Mesenchymal stem cell (in vitro differentiated cells and primary cell): Measurements from ENCODE around the gene SRMS.

Experiments
- DNase-seq: peaks from one replicate; pipeline ENCODE4 v3.0.0-alpha.2; 2013
- H2AFZ ChIP-seq: one replicate; pipeline ENCODE4 v1.6.1; 2013; ENCODE audit warnings: low read depth, mild to moderate bottlenecking, control low read depth, inconsistent platforms, low read length, moderate library complexity
- H2AK5ac ChIP-seq: 2 replicates; pipeline ENCODE4 v1.6.1; 2013; ENCODE audit warnings: low read length, moderate library complexity, mild to moderate bottlenecking, inconsistent platforms; ENCODE audit not compliant: severe bottlenecking
- H2BK120ac ChIP-seq: one replicate; pipeline ENCODE4 v1.6.1; 2013; ENCODE audit warnings: low read depth, mild to moderate bottlenecking, inconsistent platforms, low read length, moderate library complexity
- H2BK12ac ChIP-seq, 2 experiments: one replicate each; pipeline ENCODE4 v1.6.1; 2013; ENCODE audit warnings: inconsistent platforms in 2 of 2, low read length in 2 of 2, mild to moderate bottlenecking in 2 of 2, moderate library complexity in 2 of 2, control low read depth in 1 of 2
- H2BK15ac ChIP-seq: one replicate; pipeline ENCODE4 v1.6.1; 2013; ENCODE audit warnings: mild to moderate bottlenecking, low read depth, inconsistent platforms; ENCODE audit not compliant: poor library complexity, severe bottlenecking
- H2BK5ac ChIP-seq: 2 replicates; pipeline ENCODE4 v1.6.1; 2013; ENCODE audit warnings: low read depth, mild to moderate bottlenecking, low read length, control low read depth, inconsistent platforms; ENCODE audit not compliant: poor library complexity, severe bottlenecking
- H3K14ac ChIP-seq, 2 experiments: one replicate each; pipeline ENCODE4 v1.6.1; 2013; ENCODE audit warnings: inconsistent platforms in 2 of 2, low read length in 2 of 2, control low read depth in 1 of 2, mild to moderate bottlenecking in 1 of 2, moderate library complexity in 1 of 2
- H3K18ac ChIP-seq, 2 experiments: one replicate each; pipeline ENCODE4 v1.6.1; 2013; ENCODE audit warnings: inconsistent platforms in 2 of 2, low read length in 2 of 2, control low read depth in 1 of 2, low read depth in 1 of 2, mild to moderate bottlenecking in 1 of 2
- H3K23ac ChIP-seq, 2 experiments: one replicate each; pipeline ENCODE4 v1.6.1; 2013; ENCODE audit warnings: inconsistent platforms in 2 of 2, low read length in 2 of 2, mild to moderate bottlenecking in 2 of 2, moderate library complexity in 2 of 2, control low read depth in 1 of 2
- H3K27ac ChIP-seq: 2 replicates; pipeline ENCODE4 v1.5.1; 2013; ENCODE audit warnings: mild to moderate bottlenecking, moderate library complexity, low read length, control low read depth, inconsistent platforms; ENCODE audit not compliant: poor library complexity, severe bottlenecking
- H3K27me3 ChIP-seq, 2 experiments: 2 replicates each; pipeline versions ENCODE4 v1.6.1 to v1.7.0; 2013; ENCODE audit warnings: low read length in 2 of 2, mild to moderate bottlenecking in 2 of 2, moderate library complexity in 2 of 2, control low read depth in 1 of 2, inconsistent platforms in 1 of 2; ENCODE audit not compliant: control insufficient read depth in 1 of 2, insufficient read depth in 1 of 2
- H3K36me3 ChIP-seq, 2 experiments: 2 replicates each; pipeline versions ENCODE4 v1.6.1 to v1.7.0; 2013; ENCODE audit warnings: low read length in 2 of 2, control low read depth in 1 of 2, inconsistent platforms in 1 of 2, low read depth in 1 of 2, mild to moderate bottlenecking in 1 of 2; ENCODE audit not compliant: insufficient read depth in 2 of 2, control insufficient read depth in 1 of 2
- H3K4ac ChIP-seq, 2 experiments: one replicate each; pipeline ENCODE4 v1.6.1; 2013; ENCODE audit warnings: inconsistent platforms in 2 of 2, low read length in 2 of 2, mild to moderate bottlenecking in 2 of 2, moderate library complexity in 2 of 2, control low read depth in 1 of 2, low read depth in 1 of 2
- H3K4me1 ChIP-seq: 2 replicates; pipeline ENCODE4 v1.6.1; 2013; ENCODE audit warnings: low read depth, low read length, control low read depth; ENCODE audit not compliant: control insufficient read depth, insufficient read depth
- H3K4me2 ChIP-seq: 2 replicates; pipeline ENCODE4 v1.6.1; 2013; ENCODE audit warnings: low read length, mild to moderate bottlenecking, inconsistent platforms; ENCODE audit not compliant: poor library complexity, severe bottlenecking
- H3K4me3 ChIP-seq, 2 experiments: 2 replicates each; pipeline versions ENCODE4 v1.5.1 to v1.7.0; 2013; ENCODE audit warnings: low read length in 2 of 2, mild to moderate bottlenecking in 2 of 2, control low read depth in 1 of 2, low read depth in 1 of 2; ENCODE audit not compliant: insufficient read depth in 1 of 2
- H3K79me1 ChIP-seq: replicated peaks from 2 replicates; pipeline ENCODE4 v1.6.1; 2013; ENCODE audit warnings: mild to moderate bottlenecking, control low read depth, low read length, inconsistent platforms; ENCODE audit not compliant: poor library complexity, severe bottlenecking
- H3K9ac ChIP-seq: 2 replicates; pipeline ENCODE4 v1.7.0; 2013; ENCODE audit warnings: mild to moderate bottlenecking, low read length, moderate library complexity
- H3K9me3 ChIP-seq: 2 replicates; pipeline ENCODE4 v1.7.0; 2013; ENCODE audit warnings: mild to moderate bottlenecking, low read length; ENCODE audit not compliant: control insufficient read depth
- H4K8ac ChIP-seq: one replicate; pipeline ENCODE4 v1.6.1; 2013; ENCODE audit warnings: inconsistent platforms, mild to moderate bottlenecking, low read length, moderate library complexity
- H4K91ac ChIP-seq: one replicate; pipeline ENCODE4 v1.6.1; 2013; ENCODE audit warnings: mild to moderate bottlenecking, low read length, inconsistent platforms
- WGBS: methylation state at CpG from one replicate; pipeline ENCODE4 v1.1.7; 2013; ENCODE audit warnings: mixed read lengths; 5-methylcytosine and 5-hydroxymethylcytosine counted together

Gene SRMS

DNA sequence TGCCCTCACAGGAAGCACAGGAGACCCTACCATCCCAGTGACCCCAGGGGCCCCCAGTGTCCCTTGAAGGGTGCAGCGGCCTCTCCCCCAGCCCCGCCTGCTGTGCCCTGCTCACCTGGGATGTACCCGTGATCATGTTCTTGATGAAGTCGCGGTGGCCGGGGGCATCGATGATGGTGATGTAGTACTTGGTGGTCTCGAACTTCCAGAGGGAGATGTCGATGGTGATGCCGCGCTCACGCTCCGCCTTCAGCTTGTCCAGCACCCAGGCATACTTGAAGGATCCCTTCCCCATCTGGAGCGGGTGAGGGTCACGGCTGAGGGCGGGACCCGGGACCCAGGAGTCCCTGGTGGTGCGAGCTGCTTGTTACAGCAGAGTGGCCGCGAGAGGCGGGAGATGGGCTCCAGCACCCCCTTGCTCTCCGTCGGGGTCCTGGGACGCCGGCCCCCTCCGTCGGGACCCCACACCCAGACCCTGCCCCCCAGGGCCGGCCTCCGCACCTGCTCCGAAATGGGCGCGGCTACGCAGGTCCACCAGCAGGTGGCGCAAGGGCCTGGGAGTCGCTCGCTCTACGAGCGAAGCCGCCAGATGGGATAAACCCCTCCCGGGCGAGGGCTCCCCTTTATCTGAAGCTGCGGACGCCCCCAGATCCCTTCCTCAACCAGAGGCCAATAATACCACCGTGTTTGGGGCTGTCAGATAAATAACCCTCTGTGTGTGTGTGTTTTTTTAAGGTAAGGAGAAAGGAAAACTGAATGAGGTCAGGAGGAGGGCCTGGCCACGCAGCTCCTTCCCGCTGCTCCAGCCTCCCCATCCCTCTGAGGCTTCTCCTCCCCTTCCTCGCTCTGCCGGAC lies 51.6 kb downstream of the SRMS start:
- Histone ChIP-seq H3K27ac (no peak overlapping the region), H2BK120ac (no peak overlapping the region), H3K9me3 (peaks cover 6% of the 10 kb centered on the region), H2AK5ac (no peak overlapping the region), H3K23ac (peak overlapping the region in 1 of 2 experiments; percentile 86), H3K9ac (no peak overlapping the region), H3K4me3 (peak overlapping the region in 1 of 2 experiments; percentile 70), H3K4me1 (peaks cover 22% of the 10 kb centered on the region), H3K18ac (no peak overlapping the region), H3K79me1 (no peaks in the 10 kb centered on the region), H2BK5ac (no peak overlapping the region), H3K4ac (no peak overlapping the region), H2BK12ac (no peak overlapping the region), H3K14ac (peak overlapping the region in 1 of 2 experiments; percentile 63), H2AFZ (peak overlapping the region; percentile 29), H4K8ac (no peak overlapping the region), H4K91ac (no peak overlapping the region), H2BK15ac (no peak overlapping the region), H3K36me3 (peaks cover 0 to 4% of the 10 kb centered on the region in 2 experiments), H3K27me3 (peaks cover 31 to 66% of the 10 kb centered on the region in 2 experiments), H3K4me2 (peak overlapping the region; percentile 68)
- WGBS, result 32% methylated on average over 41 of the region's 48 CpGs
- DNase-seq, result peak; percentile 59

DNA sequence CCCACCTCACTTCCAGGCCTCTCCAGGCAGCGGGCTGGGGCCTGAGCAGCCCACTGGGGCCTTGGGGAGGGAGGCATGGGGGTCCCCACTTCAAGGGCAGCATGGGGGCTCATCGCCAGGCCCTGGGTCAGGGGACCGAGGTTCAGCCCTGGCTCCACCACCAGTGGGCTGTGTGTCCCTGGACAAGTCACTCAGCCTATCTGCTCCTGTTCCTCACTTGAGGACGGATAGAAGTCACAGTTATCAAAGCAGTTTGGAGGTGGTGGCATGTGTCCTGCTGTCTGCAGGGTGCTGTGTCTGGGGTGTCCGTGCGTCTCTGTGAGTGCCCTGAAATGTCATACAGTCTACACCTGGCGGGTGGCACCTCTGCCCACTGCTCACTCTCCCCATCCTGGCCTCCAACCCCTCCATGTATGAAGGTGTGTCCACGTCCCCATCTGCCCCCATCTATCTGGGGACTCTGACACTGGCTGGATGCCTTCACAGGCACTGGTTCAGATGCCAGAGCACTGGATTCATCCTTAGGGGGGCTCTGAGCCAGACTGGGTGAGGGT lies 52.3 kb downstream of the SRMS start:
- H3K4me2 ChIP-seq, result no peak overlapping the region
- H3K18ac ChIP-seq, result no peak overlapping the region
- no peak overlapping the region for H2BK120ac ChIP-seq
- H4K91ac ChIP-seq, result no peak overlapping the region
- 84% methylated on average over 8 of the region's 8 CpGs for WGBS
- no peak overlapping the region for H3K23ac ChIP-seq
- no peak overlapping the region for H4K8ac ChIP-seq
- peaks cover 22% of the 10 kb centered on the region for H3K4me1 ChIP-seq
- peaks cover 26 to 63% of the 10 kb centered on the region in 2 experiments for H3K27me3 ChIP-seq
- H3K9ac ChIP-seq, result no peak overlapping the region
- H3K79me1 ChIP-seq, result no peaks in the 10 kb centered on the region
- H3K4me3 ChIP-seq, result no peak overlapping the region
- no peak for DNase-seq
- no peak overlapping the region for H3K4ac ChIP-seq
- peaks cover 0 to 4% of the 10 kb centered on the region in 2 experiments for H3K36me3 ChIP-seq
- H2AFZ ChIP-seq, result no peak overlapping the region
- peaks cover 6% of the 10 kb centered on the region for H3K9me3 ChIP-seq
- H2BK12ac ChIP-seq, result no peak overlapping the region
- H3K27ac ChIP-seq, result no peak overlapping the region
- no peak overlapping the region for H2AK5ac ChIP-seq
- no peak overlapping the region for H3K14ac ChIP-seq
- H2BK5ac ChIP-seq, result no peak overlapping the region
- H2BK15ac ChIP-seq, result no peak overlapping the region

DNA sequence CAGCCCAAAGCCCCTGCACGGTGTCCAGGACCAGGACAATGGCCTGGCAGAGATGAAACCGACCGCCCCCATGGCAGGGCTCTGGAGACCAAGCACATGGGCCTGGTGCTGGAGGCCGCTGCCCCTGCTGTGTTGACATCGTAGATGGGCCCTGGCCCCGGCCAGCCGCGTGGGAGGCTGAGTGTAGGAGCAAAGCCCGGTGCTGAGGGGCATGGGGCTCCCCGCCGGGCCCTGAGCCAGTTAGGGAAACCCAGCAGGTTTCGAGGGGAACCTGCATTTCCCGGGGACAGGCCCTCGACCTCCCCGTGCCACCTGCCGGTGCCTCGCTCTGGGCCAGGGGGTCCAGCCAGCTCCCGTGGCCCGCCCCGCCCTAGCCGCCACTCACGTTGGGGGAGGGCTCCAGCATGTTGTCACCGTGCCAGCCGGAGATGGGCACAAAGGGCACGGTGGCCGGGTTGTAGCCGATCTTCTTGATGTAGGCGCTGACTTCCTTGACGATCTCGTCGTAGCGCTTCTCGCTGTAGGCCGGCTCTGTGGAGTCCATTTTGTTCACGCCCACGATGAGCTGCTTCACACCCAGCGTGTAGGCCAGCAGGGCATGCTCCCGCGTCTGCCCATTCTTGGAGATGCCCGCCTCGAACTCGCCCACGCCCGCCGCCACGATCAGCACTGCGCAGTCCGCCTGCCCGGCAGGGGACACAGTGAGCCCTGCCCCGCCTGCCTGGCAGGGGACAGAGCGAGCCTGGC lies 53.0 kb downstream of the SRMS start:
- H2AFZ ChIP-seq, result no peak overlapping the region
- peaks cover 0 to 4% of the 10 kb centered on the region in 2 experiments for H3K36me3 ChIP-seq
- H2BK15ac ChIP-seq, result no peak overlapping the region
- no peak overlapping the region for H3K4me3 ChIP-seq
- no peak overlapping the region for H3K4ac ChIP-seq
- H3K4me2 ChIP-seq, result no peak overlapping the region
- H3K14ac ChIP-seq, result no peak overlapping the region
- no peak overlapping the region for H2BK5ac ChIP-seq
- H3K23ac ChIP-seq, result no peak overlapping the region
- H3K27ac ChIP-seq, result no peak overlapping the region
- H4K91ac ChIP-seq, result peak overlapping the region; percentile 9
- H4K8ac ChIP-seq, result no peak overlapping the region
- no peak overlapping the region for H3K9ac ChIP-seq
- peaks cover 21% of the 10 kb centered on the region for H3K4me1 ChIP-seq
- DNase-seq, result no peak
- H2AK5ac ChIP-seq, result no peak overlapping the region
- 91% methylated on average over 51 of the region's 51 CpGs for WGBS
- H3K27me3 ChIP-seq, result peaks cover 23 to 57% of the 10 kb centered on the region in 2 experiments
- no peak overlapping the region for H2BK120ac ChIP-seq
- H3K18ac ChIP-seq, result no peak overlapping the region
- H3K9me3 ChIP-seq, result peaks cover 6% of the 10 kb centered on the region
- no peaks in the 10 kb centered on the region for H3K79me1 ChIP-seq
- no peak overlapping the region for H2BK12ac ChIP-seq

GRCh38 chr20:63494084-63494419 lies 53.5 kb downstream of the SRMS start:
- peaks cover 6% of the 10 kb centered on the region for H3K9me3 ChIP-seq
- no peak for DNase-seq

More at GRCh38 chr20:63494084-63494419, 53.5 kb downstream of the SRMS start:
- 95% methylated on average over 7 of the region's 7 CpGs for WGBS
- Histone ChIP-seq H2BK12ac (no peak overlapping the region), H3K4ac (no peak overlapping the region), H2AFZ (no peak overlapping the region), H3K4me3 (no peak overlapping the region), H3K36me3 (peaks cover 0 to 4% of the 10 kb centered on the region in 2 experiments), H3K4me2 (no peak overlapping the region), H3K27ac (no peak overlapping the region), H4K91ac (no peak overlapping the region), H3K14ac (no peak overlapping the region), H3K27me3 (peaks cover 23 to 55% of the 10 kb centered on the region in 2 experiments), H2BK5ac (no peak overlapping the region), H3K9ac (no peak overlapping the region), H2BK120ac (no peak overlapping the region), H2BK15ac (no peak overlapping the region), H3K4me1 (peaks cover 16% of the 10 kb centered on the region), H2AK5ac (no peak overlapping the region), H3K79me1 (no peaks in the 10 kb centered on the region), H3K23ac (no peak overlapping the region), H3K18ac (no peak overlapping the region), H4K8ac (no peak overlapping the region)
